Measurements from ENCODE around the gene CEP350. TPM values are rescaled to one million over a fixed set of nuclear protein-coding genes. Genes with fewer than 3 reads are reported as not detected.

Gene CEP350
- total RNA-seq, 1 experiment from 2014 or later: 27.6 TPM

DNA sequence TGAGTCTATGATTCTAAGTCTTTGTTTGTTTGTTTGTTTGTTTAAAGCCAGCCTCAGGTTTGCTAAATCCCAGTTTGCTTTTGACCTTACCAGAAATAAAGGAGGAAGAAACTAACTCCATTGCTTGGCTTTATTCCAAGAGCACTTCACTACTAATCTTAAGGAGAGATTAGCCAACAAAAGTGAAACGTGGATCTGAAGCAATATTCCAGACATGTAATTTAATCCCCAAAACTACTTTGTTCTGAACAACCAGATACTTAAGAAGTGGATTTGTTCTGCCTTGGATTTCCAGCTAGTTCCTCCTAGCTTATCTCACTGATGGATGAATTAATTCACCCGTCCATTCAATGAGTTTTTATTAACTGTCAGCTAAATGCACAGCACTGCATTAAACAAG is 15.9 kb upstream of the CEP350 start:
- Histone ChIP-seq H4K20me1 (ENCODE audit: insufficient read depth) (no peaks in the 10 kb centered on the region), H3K4me1 (ENCODE audit: control insufficient read depth in 1 of 2, insufficient read depth in 2 of 2, low read length in 2 of 2) (no peaks in the 10 kb centered on the region), H3K79me2 (ENCODE audit: insufficient read depth, low read length) (no peaks in the 10 kb centered on the region), H3K27me3 (ENCODE audit: insufficient read depth, low read length) (no peaks in the 10 kb centered on the region), H3K9me3 (ENCODE audit: control insufficient read depth in 1 of 2, insufficient read depth in 1 of 2, low read depth in 1 of 2, low read length in 2 of 2) (no peaks in the 10 kb centered on the region), H3K27ac (ENCODE audit: low read depth, low read length) (no peak overlapping the region), H3K9ac (ENCODE audit: low read length) (no peak overlapping the region), H3K4me3 (replicated peaks in 1 of 2; ENCODE audit: low read depth in 1 of 2, low read length in 2 of 2) (no peak overlapping the region), H3K9me2 (ENCODE audit: insufficient read depth) (no peaks in the 10 kb centered on the region), H3K36me3 (ENCODE audit: control insufficient read depth in 1 of 2, insufficient read depth in 2 of 2, low read length in 2 of 2) (no peaks in the 10 kb centered on the region), H2AFZ (ENCODE audit: low read depth, low read length, poor library complexity, severe bottlenecking) (no peak overlapping the region), H3K4me2 (ENCODE audit: low read length) (no peak overlapping the region)
- BruUV-seq (replicated peaks): no TSS peak
- ChIA-PET POLR2A (no interaction called here), CTCF (no interaction called here), RAD21 (ENCODE audit: low non-redundant PET in 1 of 2, low total read pairs in 2 of 2, uncharacterized antibody in 2 of 2, unreplicated experiment in 2 of 2) (no interaction called here)
- no peak for TF ChIP-seq JUND (IDR thresholded peaks at IDR 0.05)
- TF ChIP-seq EZH2 (IDR thresholded peaks at IDR 0.05): no peak
- TF ChIP-seq, protein P1, sequence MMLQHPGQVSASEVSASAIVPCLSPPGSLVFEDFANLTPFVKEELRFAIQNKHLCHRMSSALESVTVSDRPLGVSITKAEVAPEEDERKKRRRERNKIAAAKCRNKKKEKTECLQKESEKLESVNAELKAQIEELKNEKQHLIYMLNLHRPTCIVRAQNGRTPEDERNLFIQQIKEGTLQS (IDR thresholded peaks at IDR 0.05): no peak
- TF ChIP-seq TCF7L2 (IDR thresholded peaks at IDR 0.05; ENCODE audit: borderline replicate concordance, extremely low read depth, insufficient read depth, insufficient read length): no peak
- TF ChIP-seq EZH2phosphoT487 (IDR thresholded peaks at IDR 0.05; ENCODE audit: borderline replicate concordance): no peak
- TF ChIP-seq SIN3A (IDR thresholded peaks at IDR 0.05; ENCODE audit: low read depth): no peak
- TF ChIP-seq ZNF274 (IDR thresholded peaks at IDR 0.05; ENCODE audit: low read depth, low read length): no peak
- intact Hi-C loops (cut with micrococcal nuclease): no loop called here
- no peak for ATAC-seq
- no peak for DNase-seq (ENCODE audit: low read depth, low spot score)

DNA sequence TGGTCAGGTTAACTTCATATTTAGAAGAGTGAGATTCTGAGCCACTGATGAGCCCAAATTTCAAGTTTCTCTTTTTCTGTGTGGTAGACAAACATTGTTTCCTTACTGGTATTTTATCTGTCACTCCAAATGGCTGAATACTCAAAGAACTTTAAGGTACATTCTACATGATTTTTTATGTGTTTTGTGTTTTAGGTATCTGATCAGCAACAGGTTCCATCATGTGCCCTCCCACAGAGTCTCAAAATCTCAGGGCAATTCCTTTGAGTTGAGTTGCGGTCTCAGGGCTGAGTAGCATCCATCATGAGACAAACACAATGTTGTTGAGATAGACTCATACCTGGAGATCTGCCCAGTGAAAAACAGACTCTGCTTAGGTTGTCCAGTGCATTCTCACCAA is 14.7 kb upstream of the CEP350 start:
- intact Hi-C loops (cut with micrococcal nuclease): no loop called here
- no peak for DNase-seq (ENCODE audit: low read depth, low spot score)

More for the DNA sequence above, 14.7 kb upstream of the CEP350 start:
- POLR2A ChIA-PET: no interaction called here
- Histone ChIP-seq H3K79me2 (ENCODE audit: insufficient read depth, low read length) (no peaks in the 10 kb centered on the region), H3K27me3 (ENCODE audit: insufficient read depth, low read length) (no peaks in the 10 kb centered on the region), H3K4me1 (ENCODE audit: control insufficient read depth in 1 of 2, insufficient read depth in 2 of 2, low read length in 2 of 2) (no peaks in the 10 kb centered on the region), H3K9me3 (ENCODE audit: control insufficient read depth in 1 of 2, insufficient read depth in 1 of 2, low read depth in 1 of 2, low read length in 2 of 2) (no peaks in the 10 kb centered on the region), H3K9ac (ENCODE audit: low read length) (no peak overlapping the region), H3K36me3 (ENCODE audit: control insufficient read depth in 1 of 2, insufficient read depth in 2 of 2, low read length in 2 of 2) (no peaks in the 10 kb centered on the region), H3K4me3 (replicated peaks in 1 of 2; ENCODE audit: low read depth in 1 of 2, low read length in 2 of 2) (no peak overlapping the region), H3K27ac (ENCODE audit: low read depth, low read length) (no peak overlapping the region), H2AFZ (ENCODE audit: low read depth, low read length, poor library complexity, severe bottlenecking) (no peak overlapping the region), H4K20me1 (ENCODE audit: insufficient read depth) (no peaks in the 10 kb centered on the region), H3K4me2 (ENCODE audit: low read length) (no peak overlapping the region), H3K9me2 (ENCODE audit: insufficient read depth) (no peaks in the 10 kb centered on the region)
- CTCF ChIA-PET: no interaction called here
- TF ChIP-seq, protein P2, sequence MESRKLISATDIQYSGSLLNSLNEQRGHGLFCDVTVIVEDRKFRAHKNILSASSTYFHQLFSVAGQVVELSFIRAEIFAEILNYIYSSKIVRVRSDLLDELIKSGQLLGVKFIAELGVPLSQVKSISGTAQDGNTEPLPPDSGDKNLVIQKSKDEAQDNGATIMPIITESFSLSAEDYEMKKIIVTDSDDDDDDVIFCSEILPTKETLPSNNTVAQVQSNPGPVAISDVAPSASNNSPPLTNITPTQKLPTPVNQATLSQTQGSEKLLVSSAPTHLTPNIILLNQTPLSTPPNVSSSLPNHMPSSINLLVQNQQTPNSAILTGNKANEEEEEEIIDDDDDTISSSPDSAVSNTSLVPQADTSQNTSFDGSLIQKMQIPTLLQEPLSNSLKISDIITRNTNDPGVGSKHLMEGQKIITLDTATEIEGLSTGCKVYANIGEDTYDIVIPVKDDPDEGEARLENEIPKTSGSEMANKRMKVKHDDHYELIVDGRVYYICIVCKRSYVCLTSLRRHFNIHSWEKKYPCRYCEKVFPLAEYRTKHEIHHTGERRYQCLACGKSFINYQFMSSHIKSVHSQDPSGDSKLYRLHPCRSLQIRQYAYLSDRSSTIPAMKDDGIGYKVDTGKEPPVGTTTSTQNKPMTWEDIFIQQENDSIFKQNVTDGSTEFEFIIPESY (IDR thresholded peaks at IDR 0.05; ENCODE audit: extremely low read depth, insufficient replicate concordance, low read length): no peak
- TF ChIP-seq ZNF274 (IDR thresholded peaks at IDR 0.05; ENCODE audit: low read depth, low read length): no peak
- ATAC-seq: no peak
- RAD21 ChIA-PET (ENCODE audit: low non-redundant PET in 1 of 2, low total read pairs in 2 of 2, uncharacterized antibody in 2 of 2, unreplicated experiment in 2 of 2): no interaction called here
- no TSS peak for BruUV-seq (replicated peaks)

Data from HCT116 (cell line).